ENCODE data around the gene TRPM3.

Gene TRPM3

DNA sequence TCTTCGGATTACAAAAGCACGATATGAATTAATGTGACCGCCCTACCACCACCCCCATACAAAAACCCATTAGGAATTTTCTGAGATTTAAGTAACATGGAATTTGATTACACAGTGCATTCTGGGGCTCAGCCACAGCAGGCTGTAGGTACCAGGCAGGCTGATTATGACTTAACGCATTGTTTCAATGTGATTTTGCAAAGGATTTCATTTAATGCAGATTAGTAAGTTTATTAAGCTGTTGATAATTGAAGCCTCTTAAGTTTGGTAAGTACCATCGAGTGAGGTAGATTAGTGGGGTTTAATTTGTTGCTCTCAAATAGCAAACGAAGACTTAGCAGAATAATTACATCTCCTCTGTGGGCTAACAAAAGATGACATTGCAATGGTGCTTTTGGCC is 240.1 kb downstream of the TRPM3 start:
- no peak for DNase-seq

DNA sequence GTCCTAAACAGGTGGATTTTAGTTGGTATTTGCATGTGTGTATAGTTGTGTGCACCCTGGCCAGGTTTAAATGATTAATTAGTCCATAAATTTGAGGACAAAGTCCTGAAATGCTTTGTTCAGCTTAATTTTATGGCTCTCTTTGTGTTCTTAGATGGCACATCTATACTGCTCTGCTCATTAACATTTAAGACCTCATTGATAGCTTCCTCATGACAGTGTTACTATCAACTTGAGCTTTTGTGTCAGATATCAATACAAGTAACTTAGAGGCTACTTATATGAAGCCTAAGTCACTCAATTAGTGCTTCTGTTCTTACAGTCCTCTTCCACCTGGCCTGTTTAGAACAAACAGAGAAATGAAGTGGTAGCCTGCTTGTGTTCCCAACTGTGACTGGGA is 240.9 kb downstream of the TRPM3 start:
- DNase-seq = no peak

- no peak for DNase-seq
Measured at GRCh38 chr9:70878576-70878975, 242.8 kb downstream of the TRPM3 start.

GRCh38 chr9:70874451-70874850 is 247.0 kb downstream of the TRPM3 start:
- no peak for DNase-seq

DNA sequence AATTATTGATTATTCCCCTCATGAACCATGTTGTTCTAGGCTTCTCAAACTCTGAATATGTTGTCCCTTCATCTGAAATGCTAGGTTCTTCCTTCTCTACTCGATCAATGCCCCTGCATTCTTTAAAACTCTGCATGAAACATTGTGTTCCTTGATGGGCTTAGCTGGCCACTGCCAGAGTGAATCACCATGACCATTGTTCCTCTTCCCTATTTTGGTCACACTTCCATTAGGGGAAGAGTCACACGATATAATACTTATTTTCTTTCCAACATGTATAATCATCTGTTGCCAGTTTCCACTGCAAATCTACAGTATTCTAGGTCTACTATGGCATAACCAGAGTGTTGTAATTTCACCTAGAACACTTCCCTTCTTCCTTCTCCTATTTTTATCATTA is 247.9 kb downstream of the TRPM3 start:
- DNase-seq = no peak

DNA sequence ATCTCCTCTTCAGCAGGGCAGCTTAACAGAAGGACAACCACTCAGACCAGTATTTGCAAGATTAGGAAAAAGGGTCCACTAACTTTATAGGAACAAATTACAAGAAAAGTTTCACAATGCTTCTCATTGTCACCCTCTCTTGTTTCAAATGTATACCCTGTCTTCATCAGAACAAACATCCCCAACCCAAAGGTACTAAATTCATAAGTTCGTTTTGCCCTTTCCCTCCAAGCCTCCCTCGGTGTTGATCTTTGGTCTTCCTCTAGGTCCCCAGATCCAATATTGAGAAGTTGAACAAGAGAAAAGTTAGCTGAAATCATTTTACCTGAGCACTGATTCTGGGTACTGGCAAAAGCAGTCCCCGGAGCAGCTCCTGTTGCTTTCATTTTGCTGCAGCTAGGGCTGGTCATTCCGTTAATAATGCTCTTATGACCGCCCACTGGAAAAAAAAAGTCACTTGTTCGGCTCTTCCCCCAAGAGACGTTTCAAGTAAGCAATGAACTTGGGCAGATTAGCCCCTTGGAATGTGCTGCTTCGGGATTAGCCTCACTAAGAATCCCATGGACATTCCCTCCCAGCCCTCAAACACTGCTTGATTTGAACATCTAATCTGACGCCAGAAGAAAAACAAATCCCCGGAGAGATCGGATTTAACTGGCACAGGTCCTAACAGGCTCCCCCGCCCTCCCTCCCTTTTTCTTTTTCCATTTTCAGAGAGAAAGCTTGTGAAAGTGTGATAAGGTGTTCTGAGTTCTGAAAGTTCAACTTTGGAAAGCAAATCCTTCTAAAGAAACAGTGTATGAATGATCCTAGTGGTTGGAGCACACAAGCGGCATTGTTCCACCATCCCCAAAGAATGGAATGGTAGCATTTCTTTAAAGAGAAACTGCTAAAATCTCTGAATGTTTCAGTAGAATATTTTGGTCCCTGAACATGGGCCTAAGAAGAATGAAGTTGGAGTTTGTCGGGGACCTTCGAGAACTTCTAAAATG is 252.5 kb downstream of the TRPM3 start:
- DNase-seq = no peak

GRCh38 chr9:70868041-70868440 is 253.4 kb downstream of the TRPM3 start:
- no peak for DNase-seq

GRCh38 chr9:70865471-70865870 is 255.9 kb downstream of the TRPM3 start:
- no peak for DNase-seq

GRCh38 chr9:70861797-70862196 is 259.6 kb downstream of the TRPM3 start:
- no peak for DNase-seq

DNA sequence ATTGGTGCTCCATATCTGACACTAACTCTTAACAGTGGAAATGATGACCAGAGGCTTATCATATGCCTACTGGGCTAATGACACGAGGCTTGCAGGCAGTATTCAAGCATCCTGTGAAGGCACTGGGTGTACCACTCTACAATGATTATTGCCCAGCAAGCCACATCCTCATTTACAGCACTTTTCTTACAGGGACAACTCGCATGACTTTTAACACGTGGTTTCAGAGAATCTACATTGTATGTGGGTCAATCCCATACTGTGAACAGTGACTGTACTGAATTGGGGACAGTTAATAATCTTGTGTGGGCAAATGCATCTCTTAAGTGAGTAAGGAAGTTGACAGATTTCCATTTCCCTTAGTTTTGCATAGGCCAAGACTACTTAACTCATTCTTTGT is 260.0 kb downstream of the TRPM3 start:
- no peak for DNase-seq

DNA sequence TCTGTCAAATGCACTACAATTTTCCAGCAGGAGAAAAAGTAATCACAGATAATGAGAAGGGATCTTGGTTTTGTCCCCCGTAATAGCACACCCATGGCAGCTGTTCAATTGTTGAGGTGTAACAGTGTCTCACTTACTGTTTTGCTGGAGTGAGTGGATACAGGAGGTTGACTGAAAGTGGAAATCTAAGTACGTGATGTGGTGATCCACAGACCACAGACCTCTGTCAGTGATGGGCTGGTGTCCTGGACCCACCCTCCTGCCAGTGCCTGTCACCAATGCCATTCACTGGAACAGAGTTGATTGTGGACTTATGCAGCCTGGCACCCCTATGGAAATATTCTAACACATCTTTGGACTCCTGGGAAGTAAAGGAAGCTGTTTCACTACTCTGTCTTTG is 261.7 kb downstream of the TRPM3 start:
- DNase-seq = no peak

GRCh38 chr9:70856411-70856810 is 265.0 kb downstream of the TRPM3 start:
- no peak for DNase-seq

- DNase-seq = no peak
Measured at GRCh38 chr9:70852711-70853240, 268.6 kb downstream of the TRPM3 start.

DNA sequence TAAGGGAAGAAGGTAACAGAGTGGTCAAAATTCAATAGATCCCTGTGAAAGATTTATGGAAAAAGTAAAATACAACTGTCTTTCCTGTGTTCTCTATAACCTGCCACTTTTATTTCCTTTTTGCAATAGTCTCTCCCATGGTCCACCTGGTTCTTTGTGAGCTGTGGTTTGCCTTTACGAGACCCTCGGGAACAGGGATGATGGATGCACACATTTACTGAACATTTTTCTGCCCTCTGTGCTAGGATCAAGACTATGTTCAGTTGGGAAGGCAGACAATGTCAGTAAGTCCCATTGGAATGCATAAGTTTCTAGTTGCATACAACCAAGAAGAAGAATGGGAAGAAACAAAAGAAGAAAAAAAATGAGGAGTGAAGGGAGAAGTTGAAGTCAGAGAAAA is 281.2 kb downstream of the TRPM3 start:
- DNase-seq = no peak

DNA sequence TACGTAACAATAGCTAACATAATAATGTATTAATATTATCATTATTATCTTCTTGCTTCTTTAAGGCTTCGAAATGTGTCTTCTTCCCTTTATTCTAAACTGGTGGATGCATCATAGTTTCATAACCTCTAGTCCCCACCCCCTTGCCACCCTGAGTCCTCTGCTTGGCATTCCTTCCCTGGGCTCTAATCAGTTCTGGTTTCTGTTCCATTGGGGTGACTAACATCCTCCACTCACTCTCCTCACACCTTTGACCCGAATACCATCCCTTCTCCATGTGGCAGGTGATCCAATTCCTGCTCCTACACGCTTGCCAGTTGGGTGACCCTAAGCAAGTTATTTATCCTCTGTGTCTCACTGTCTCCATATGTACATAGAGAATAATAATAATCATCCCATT is 286.1 kb downstream of the TRPM3 start:
- DNase-seq = no peak

- no peak for DNase-seq
Measured at GRCh38 chr9:70832492-70832891, 288.9 kb downstream of the TRPM3 start.

DNA sequence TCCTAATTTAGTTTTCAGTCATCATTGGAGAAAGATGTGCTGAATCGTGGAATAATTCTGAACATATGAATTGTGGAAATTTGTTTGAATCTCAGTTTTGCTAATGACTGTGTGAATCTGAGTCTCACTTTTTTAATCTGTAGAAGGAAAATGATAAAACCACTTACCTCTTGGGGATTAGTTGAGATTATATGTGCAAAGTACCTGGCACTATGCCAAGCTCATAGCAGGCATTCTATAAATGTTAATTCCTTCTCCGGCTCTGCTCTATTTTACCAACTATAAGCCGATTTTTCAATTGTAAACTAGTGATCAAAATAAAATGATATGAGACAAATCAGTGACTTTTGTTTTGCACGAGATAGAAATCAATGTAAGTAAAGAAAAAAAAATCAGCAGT is 290.8 kb downstream of the TRPM3 start:
- DNase-seq = no peak

DNA sequence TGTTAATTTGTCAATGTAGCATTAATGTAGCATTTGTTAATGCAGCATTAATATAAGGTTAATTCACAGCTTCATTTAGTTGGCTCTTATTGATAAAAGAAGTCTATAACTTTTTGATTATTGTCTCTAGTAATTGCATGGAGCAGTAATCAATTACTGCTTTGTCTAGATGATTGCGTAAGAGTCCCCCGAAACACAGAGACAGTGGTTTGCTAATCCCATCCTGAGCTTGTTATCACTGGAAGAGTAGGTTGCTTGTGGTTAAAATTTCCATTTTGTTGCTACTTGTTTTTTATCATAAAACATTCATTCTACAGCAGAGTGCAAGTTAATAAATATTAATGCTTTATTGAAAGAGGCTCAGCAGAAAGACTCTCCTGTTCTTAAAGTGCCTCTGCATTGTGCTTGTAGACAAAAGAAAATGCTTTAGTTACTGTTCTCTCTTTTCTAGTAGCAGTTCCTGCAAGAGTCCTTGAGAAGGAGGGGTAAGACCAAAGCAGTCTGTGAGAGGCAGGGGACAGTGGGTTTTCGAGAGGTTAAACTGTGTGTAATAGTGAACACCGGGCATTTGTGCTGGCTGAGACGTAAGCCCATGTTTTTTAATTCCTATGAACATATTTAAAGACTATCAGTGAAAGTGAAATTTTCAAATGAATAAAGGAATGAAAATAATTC is 291.7 kb downstream of the TRPM3 start:
- DNase-seq = no peak

- no peak for DNase-seq
Measured at GRCh38 chr9:70826562-70826961, 294.9 kb downstream of the TRPM3 start.

- no peak for DNase-seq
Measured at GRCh38 chr9:70823284-70823683, 298.1 kb downstream of the TRPM3 start.

- no peak for DNase-seq
Measured at GRCh38 chr9:70817311-70817710, 304.1 kb downstream of the TRPM3 start.

GRCh38 chr9:70816891-70817290 is 304.5 kb downstream of the TRPM3 start:
- DNase-seq = no peak

DNA sequence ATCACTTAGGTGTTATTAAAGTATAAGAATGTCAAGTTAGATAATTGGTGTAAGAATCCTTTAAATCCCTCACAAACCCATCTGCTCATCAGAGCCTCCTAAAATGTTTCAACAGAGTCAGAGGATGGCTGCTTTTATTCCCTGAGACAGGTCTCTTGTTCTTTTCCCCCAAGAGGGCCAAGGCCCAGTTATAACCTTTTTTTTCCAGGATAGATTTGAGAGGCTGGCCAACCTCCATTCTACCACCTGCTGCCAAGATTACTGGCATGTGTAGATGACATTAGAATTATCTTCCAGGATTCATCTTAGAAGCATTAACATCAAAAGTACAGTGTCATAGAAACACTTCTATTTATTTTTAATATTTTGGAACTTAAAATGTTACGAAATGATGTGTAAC is 305.1 kb downstream of the TRPM3 start:
- DNase-seq = no peak

- no peak for DNase-seq
Measured at GRCh38 chr9:70814597-70814996, 306.8 kb downstream of the TRPM3 start.
